C4-2B (cell line): ENCODE results near the gene RBM47.

Experiments used
- CTCF ChIP-seq: fragments of 450-650 bp; conservative IDR thresholded peaks from 2 replicates; pipeline ENCODE4 v1.5.1; 2017; ENCODE audit warnings: mild to moderate bottlenecking
- ZFX ChIP-seq: fragments of 450-650 bp; IDR thresholded peaks from 2 replicates; pipeline ENCODE4 v1.6.1; 2017

- TF ChIP-seq CTCF = no peak
- TF ChIP-seq ZFX = no peak
These were observed 226.6 kb downstream of the RBM47 start for GRCh38 chr4:40403081-40403480.
